BE2C (cell line): Measurements from ENCODE around the gene PINLYP.
"Not testable (repeated sequence)": the region's sequence is repeated elsewhere in the genome, so short reads cannot be mapped to it uniquely, and the experiment has no call there.

Experiments used
- DNase-seq: peaks from one replicate; pipeline ENCODE4 v3.0.0-alpha.2; 2020
- H3K27me3 ChIP-seq: fragments of 250-450 bp; sonication (Bioruptor Pico); 2 replicates; pipeline ENCODE4 v1.5.1; 2020; ENCODE audit warnings: mild to moderate bottlenecking
- H3K36me3 ChIP-seq: fragments of 250-450 bp; sonication (Bioruptor Pico); 2 replicates; pipeline ENCODE4 v1.5.1; 2020; ENCODE audit warnings: mild to moderate bottlenecking
- H3K4me1 ChIP-seq: fragments of 250-450 bp; sonication (Bioruptor Pico); 2 replicates; pipeline ENCODE4 v1.5.1; 2020
- H3K4me3 ChIP-seq: 2 replicates; pipeline ENCODE4 v1.5.1; 2011; ENCODE audit warnings: low read depth, low read length
- H3K9me3 ChIP-seq: fragments of 250-450 bp; sonication (Bioruptor Pico); 2 replicates; pipeline ENCODE4 v1.5.1; 2020
- CTCF ChIP-seq: IDR thresholded peaks from 2 replicates; pipeline ENCODE4 v1.5.1; 2012; ENCODE audit warnings: mild to moderate bottlenecking, low read depth, low read length

PINLYP gene

GRCh38 chr19:43540381-43540780 lies 35.2 kb upstream of the PINLYP start:
- Histone ChIP-seq H3K36me3 (peaks cover 37% of the 10 kb centered on the region), H3K9me3 (no peaks in the 10 kb centered on the region), H3K4me3 (no peak overlapping the region), H3K4me1 (no peaks in the 10 kb centered on the region; the same call in 1 of the 2 replicates), H3K27me3 (no peaks in the 10 kb centered on the region)
- TF ChIP-seq CTCF = no peak
- DNase-seq = no peak

- peaks cover 37% of the 10 kb centered on the region for H3K36me3 ChIP-seq
- no peaks in the 10 kb centered on the region for H3K27me3 ChIP-seq
- H3K4me3 ChIP-seq = no peak overlapping the region
- H3K9me3 ChIP-seq = no peaks in the 10 kb centered on the region
- DNase-seq = no peak
- H3K4me1 ChIP-seq = no peaks in the 10 kb centered on the region
- TF ChIP-seq CTCF = no peak
These were observed 33.5 kb upstream of the PINLYP start for GRCh38 chr19:43541920-43542650.

- no peak overlapping the region for H3K4me3 ChIP-seq
- no peaks in the 10 kb centered on the region for H3K4me1 ChIP-seq
- no peaks in the 10 kb centered on the region for H3K27me3 ChIP-seq
- TF ChIP-seq CTCF = no peak
- no peak for DNase-seq
- no peaks in the 10 kb centered on the region for H3K9me3 ChIP-seq
- peaks cover 25% of the 10 kb centered on the region for H3K36me3 ChIP-seq
These were observed 31.5 kb upstream of the PINLYP start for GRCh38 chr19:43544077-43544476.

GRCh38 chr19:43545276-43545675 lies 30.3 kb upstream of the PINLYP start:
- TF ChIP-seq CTCF = no peak
- no peak for DNase-seq
- peaks cover 17% of the 10 kb centered on the region for H3K36me3 ChIP-seq
- H3K4me1 ChIP-seq = no peaks in the 10 kb centered on the region
- H3K9me3 ChIP-seq = no peaks in the 10 kb centered on the region
- H3K4me3 ChIP-seq = no peak overlapping the region
- H3K27me3 ChIP-seq = no peaks in the 10 kb centered on the region

GRCh38 chr19:43545981-43546380 lies 29.6 kb upstream of the PINLYP start:
- no peak for DNase-seq
- no peaks in the 10 kb centered on the region for H3K27me3 ChIP-seq
- H3K4me1 ChIP-seq = no peaks in the 10 kb centered on the region
- H3K36me3 ChIP-seq = peaks cover 12% of the 10 kb centered on the region
- no peaks in the 10 kb centered on the region for H3K9me3 ChIP-seq
- TF ChIP-seq CTCF = no peak
- H3K4me3 ChIP-seq = no peak overlapping the region

GRCh38 chr19:43546581-43546980 lies 29.0 kb upstream of the PINLYP start:
- Histone ChIP-seq H3K4me1 (no peaks in the 10 kb centered on the region), H3K9me3 (no peaks in the 10 kb centered on the region), H3K27me3 (no peaks in the 10 kb centered on the region), H3K4me3 (no peak overlapping the region), H3K36me3 (peaks cover 13% of the 10 kb centered on the region)
- TF ChIP-seq CTCF = no peak
- DNase-seq = no peak

- H3K9me3 ChIP-seq, H3K4me3 ChIP-seq, H3K4me1 ChIP-seq, H3K27me3 ChIP-seq, DNase-seq: not testable (repeated sequence)
- peaks cover 17% of the 10 kb centered on the region for H3K36me3 ChIP-seq
These were observed 27.7 kb upstream of the PINLYP start for GRCh38 chr19:43547926-43548325.
